ENCODE measurements around the gene GBX2. TPM values are rescaled to one million over a fixed set of nuclear protein-coding genes. Genes with fewer than 3 reads are reported as not detected.

Gene GBX2
- total RNA-seq, 1 experiment from 2014 or later, result 25.6 TPM

- ATAC-seq (no peak), DNase-seq (ENCODE audit: low spot score) (no peak)
- TF ChIP-seq, protein P1, sequence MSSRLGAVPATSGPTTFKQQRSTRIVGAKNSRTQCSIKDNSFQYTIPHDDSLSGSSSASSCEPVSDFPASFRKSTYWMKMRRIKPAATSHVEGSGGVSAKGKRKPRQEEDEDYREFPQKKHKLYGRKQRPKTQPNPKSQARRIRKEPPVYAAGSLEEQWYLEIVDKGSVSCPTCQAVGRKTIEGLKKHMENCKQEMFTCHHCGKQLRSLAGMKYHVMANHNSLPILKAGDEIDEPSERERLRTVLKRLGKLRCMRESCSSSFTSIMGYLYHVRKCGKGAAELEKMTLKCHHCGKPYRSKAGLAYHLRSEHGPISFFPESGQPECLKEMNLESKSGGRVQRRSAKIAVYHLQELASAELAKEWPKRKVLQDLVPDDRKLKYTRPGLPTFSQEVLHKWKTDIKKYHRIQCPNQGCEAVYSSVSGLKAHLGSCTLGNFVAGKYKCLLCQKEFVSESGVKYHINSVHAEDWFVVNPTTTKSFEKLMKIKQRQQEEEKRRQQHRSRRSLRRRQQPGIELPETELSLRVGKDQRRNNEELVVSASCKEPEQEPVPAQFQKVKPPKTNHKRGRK (CRISPR knock-in tag; IDR thresholded peaks at IDR 0.05; ENCODE audit: borderline replicate concordance), result no peak
- TF ChIP-seq ZMAT4 (CRISPR knock-in tag; IDR thresholded peaks at IDR 0.05), result no peak
- TF ChIP-seq NR3C1 (CRISPR knock-in tag; conservative IDR thresholded peaks at IDR 0.05; ENCODE audit: low read depth), result no peak
- no peak for TF ChIP-seq MYBL2 (CRISPR knock-in tag; IDR thresholded peaks at IDR 0.05)
- TF ChIP-seq MXD4 (CRISPR knock-in tag; IDR thresholded peaks at IDR 0.05; ENCODE audit: borderline replicate concordance), result no peak
- no peak for TF ChIP-seq SMAD4 (CRISPR knock-in tag; IDR thresholded peaks at IDR 0.05)
- no peak for TF ChIP-seq TEAD4 (CRISPR knock-in tag; IDR thresholded peaks at IDR 0.05)
- TF ChIP-seq, protein P2, sequence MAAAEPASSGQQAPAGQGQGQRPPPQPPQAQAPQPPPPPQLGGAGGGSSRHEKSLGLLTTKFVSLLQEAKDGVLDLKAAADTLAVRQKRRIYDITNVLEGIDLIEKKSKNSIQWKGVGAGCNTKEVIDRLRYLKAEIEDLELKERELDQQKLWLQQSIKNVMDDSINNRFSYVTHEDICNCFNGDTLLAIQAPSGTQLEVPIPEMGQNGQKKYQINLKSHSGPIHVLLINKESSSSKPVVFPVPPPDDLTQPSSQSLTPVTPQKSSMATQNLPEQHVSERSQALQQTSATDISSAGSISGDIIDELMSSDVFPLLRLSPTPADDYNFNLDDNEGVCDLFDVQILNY (CRISPR knock-in tag; IDR thresholded peaks at IDR 0.05), result no peak
- TF ChIP-seq ZBTB43 (CRISPR knock-in tag; IDR thresholded peaks at IDR 0.05), result no peak
- TF ChIP-seq PREB (CRISPR knock-in tag; IDR thresholded peaks at IDR 0.05; ENCODE audit: borderline replicate concordance), result no peak
- TF ChIP-seq ATF2 (CRISPR knock-in tag; IDR thresholded peaks at IDR 0.05; ENCODE audit: borderline replicate concordance, low read depth), result no peak
- TF ChIP-seq RORB (CRISPR knock-in tag; IDR thresholded peaks at IDR 0.05), result no peak
- no peak for TF ChIP-seq EMX1 (CRISPR knock-in tag; IDR thresholded peaks at IDR 0.05)
- no peak for TF ChIP-seq NFE2L1 (CRISPR knock-in tag; IDR thresholded peaks at IDR 0.05)
- TF ChIP-seq FOXP1 (CRISPR knock-in tag; IDR thresholded peaks at IDR 0.05; ENCODE audit: borderline replicate concordance), result no peak
- Mint-ChIP-seq H3K27ac (no peak overlapping the region), H3K4me1 (no peaks in the 10 kb centered on the region), H3K4me3 (no peak overlapping the region), H3K27me3 (ENCODE audit: low read depth) (no peaks in the 10 kb centered on the region), H3K9me3 (no peaks in the 10 kb centered on the region), H3K36me3 (no peaks in the 10 kb centered on the region)
- ChIA-PET POLR2A (no interaction called here), CTCF (no interaction called here)
Observed at GRCh38 chr2:236216711-236217110, 48.5 kb upstream of the GBX2 start.

- Mint-ChIP-seq H3K4me1 (0 out of 2 replicates have a peak, but pooled peaks cover under 1% of the 10 kb centered on the region), H3K4me3 (no peak overlapping the region), H3K27ac (no peak overlapping the region), H3K36me3 (no peaks in the 10 kb centered on the region), H3K27me3 (ENCODE audit: low read depth) (no peaks in the 10 kb centered on the region), H3K9me3 (no peaks in the 10 kb centered on the region)
- ChIA-PET POLR2A (no interaction called here), CTCF (no interaction called here)
- DNase-seq (ENCODE audit: low spot score) (no peak), ATAC-seq (no peak)
- TF ChIP-seq PRDM15 (CRISPR knock-in tag; IDR thresholded peaks at IDR 0.05), result no peak
- no peak for TF ChIP-seq PRRX2 (CRISPR knock-in tag; IDR thresholded peaks at IDR 0.05)
- TF ChIP-seq FOXP4 (CRISPR knock-in tag; IDR thresholded peaks at IDR 0.05), result no peak
- TF ChIP-seq, protein P3, sequence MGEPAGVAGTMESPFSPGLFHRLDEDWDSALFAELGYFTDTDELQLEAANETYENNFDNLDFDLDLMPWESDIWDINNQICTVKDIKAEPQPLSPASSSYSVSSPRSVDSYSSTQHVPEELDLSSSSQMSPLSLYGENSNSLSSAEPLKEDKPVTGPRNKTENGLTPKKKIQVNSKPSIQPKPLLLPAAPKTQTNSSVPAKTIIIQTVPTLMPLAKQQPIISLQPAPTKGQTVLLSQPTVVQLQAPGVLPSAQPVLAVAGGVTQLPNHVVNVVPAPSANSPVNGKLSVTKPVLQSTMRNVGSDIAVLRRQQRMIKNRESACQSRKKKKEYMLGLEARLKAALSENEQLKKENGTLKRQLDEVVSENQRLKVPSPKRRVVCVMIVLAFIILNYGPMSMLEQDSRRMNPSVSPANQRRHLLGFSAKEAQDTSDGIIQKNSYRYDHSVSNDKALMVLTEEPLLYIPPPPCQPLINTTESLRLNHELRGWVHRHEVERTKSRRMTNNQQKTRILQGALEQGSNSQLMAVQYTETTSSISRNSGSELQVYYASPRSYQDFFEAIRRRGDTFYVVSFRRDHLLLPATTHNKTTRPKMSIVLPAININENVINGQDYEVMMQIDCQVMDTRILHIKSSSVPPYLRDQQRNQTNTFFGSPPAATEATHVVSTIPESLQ (CRISPR knock-in tag; IDR thresholded peaks at IDR 0.05), result no peak
Observed at GRCh38 chr2:236215761-236216333, 47.7 kb upstream of the GBX2 start.

Measured in WTC11 (cell line).